ENCODE data around the gene PGK2.

The PGK2 gene

DNA sequence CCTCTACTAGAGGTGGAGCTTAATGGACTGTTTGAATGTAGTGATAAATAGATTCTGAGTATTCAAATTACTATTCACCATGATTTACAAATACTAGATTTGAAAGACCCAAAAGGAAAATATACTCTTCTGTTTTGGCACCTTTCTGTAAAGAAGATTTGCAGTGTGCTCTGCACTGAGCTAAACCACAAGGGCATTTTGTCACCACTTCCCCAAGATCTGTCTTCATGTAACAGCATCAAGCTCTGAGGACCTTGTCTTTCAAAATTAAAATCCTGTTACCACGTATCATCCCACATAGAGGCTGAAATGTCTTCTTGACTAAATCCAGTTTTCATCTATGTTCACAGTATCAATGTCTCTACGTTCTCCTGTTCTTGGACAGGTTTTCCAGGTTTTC is 3.3 kb upstream of the PGK2 start:
- Histone ChIP-seq H3K9ac (ENCODE audit: low read depth, low read length) (no peak overlapping the region), H3K9me3 (ENCODE audit: insufficient read depth, low read depth, low read length) (no peaks in the 10 kb centered on the region), H3K4me3 (ENCODE audit: low read length) (no peak overlapping the region), H3K36me3 (ENCODE audit: insufficient read depth, low read length) (no peaks in the 10 kb centered on the region), H3K4me1 (ENCODE audit: insufficient read depth, low read length) (no peaks in the 10 kb centered on the region), H3K27me3 (ENCODE audit: insufficient read depth, low read length) (no peaks in the 10 kb centered on the region), H3K27ac (ENCODE audit: low read depth, low read length) (no peak overlapping the region)
- 97% methylated on average over 2 of the region's 2 CpGs for WGBS

DNA sequence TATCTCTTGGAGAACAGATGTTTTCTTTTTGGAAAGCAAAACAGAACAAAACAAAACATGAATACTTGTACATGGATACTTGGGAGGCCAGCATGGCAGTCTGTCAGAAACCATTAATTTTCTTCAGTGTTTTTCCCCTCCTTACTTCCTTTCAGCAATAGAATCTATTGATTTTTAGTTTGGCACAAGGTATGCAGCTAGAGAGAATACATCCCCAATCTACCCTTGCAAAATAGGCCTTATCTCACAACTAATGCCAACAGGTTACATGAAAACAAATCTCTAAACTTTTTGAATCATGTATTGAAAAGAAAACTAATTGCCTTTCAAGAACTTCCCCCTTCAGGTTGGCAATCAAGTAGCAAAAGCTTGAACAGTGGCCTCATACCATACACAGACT is 2.8 kb downstream of the PGK2 start:
- H3K27ac ChIP-seq (ENCODE audit: low read depth, low read length), result no peak overlapping the region
- no peaks in the 10 kb centered on the region for H3K36me3 ChIP-seq (ENCODE audit: insufficient read depth, low read length)

DNA sequence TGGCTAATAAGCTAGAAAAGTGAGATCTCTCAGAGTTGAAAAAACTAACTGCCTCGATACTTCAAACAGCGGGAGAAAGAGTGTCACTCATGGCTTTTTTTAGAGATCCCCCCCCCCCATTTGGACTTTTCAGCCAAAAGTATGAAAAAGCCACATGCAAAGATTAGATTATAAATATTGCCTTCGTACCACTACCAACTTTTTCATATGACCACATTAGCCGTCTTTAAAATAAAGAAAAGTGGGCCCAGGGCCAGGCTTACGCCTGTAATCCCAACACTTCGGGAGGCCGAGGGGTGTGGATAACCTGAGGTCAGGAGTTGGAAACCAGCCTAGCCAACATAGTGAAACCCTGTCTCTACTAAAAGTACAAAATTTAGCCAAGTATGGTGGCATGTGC is 4.4 kb downstream of the PGK2 start:
- Histone ChIP-seq H3K9ac (ENCODE audit: low read depth, low read length) (no peak overlapping the region), H3K4me3 (ENCODE audit: low read length) (no peak overlapping the region), H3K36me3 (ENCODE audit: insufficient read depth, low read length) (no peaks in the 10 kb centered on the region), H3K27ac (ENCODE audit: low read depth, low read length) (no peak overlapping the region), H3K9me3 (ENCODE audit: insufficient read depth, low read depth, low read length) (no peaks in the 10 kb centered on the region), H3K4me1 (ENCODE audit: insufficient read depth, low read length) (no peaks in the 10 kb centered on the region), H3K27me3 (ENCODE audit: insufficient read depth, low read length) (no peaks in the 10 kb centered on the region)
- 95% methylated on average over 7 of the region's 7 CpGs for WGBS

More for the DNA sequence above, 2.8 kb downstream of the PGK2 start:
- Histone ChIP-seq H3K27me3 (ENCODE audit: insufficient read depth, low read length) (no peaks in the 10 kb centered on the region), H3K9ac (ENCODE audit: low read depth, low read length) (no peak overlapping the region), H3K9me3 (ENCODE audit: insufficient read depth, low read depth, low read length) (no peaks in the 10 kb centered on the region), H3K4me3 (ENCODE audit: low read length) (no peak overlapping the region), H3K4me1 (ENCODE audit: insufficient read depth, low read length) (no peaks in the 10 kb centered on the region)

DNA sequence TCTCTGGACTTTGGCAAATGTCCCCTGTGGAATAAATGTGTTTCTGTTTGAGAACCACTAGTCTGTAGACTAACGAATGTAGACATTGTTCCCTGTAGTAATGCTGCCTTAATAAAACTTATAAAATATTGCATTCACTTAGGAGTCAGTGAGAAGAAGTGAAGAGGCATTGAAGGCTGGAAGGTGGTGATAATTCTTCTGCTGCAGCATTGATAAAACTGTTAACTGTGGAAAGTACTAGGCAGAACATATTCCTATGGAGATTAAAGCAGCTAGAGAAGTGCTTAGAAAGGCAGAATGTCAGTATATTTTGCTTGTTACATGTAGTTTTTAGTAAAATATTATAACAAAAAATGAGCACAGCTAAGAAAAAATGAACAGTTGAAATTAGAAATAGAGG is 4.8 kb downstream of the PGK2 start:
- Histone ChIP-seq H3K27me3 (ENCODE audit: insufficient read depth, low read length) (no peaks in the 10 kb centered on the region), H3K27ac (ENCODE audit: low read depth, low read length) (no peak overlapping the region), H3K9ac (ENCODE audit: low read depth, low read length) (no peak overlapping the region), H3K9me3 (ENCODE audit: insufficient read depth, low read depth, low read length) (no peaks in the 10 kb centered on the region), H3K4me3 (ENCODE audit: low read length) (no peak overlapping the region), H3K4me1 (ENCODE audit: insufficient read depth, low read length) (no peaks in the 10 kb centered on the region), H3K36me3 (ENCODE audit: insufficient read depth, low read length) (no peaks in the 10 kb centered on the region)
- WGBS, result 78% methylated on average over 1 of the region's 1 CpG

DNA sequence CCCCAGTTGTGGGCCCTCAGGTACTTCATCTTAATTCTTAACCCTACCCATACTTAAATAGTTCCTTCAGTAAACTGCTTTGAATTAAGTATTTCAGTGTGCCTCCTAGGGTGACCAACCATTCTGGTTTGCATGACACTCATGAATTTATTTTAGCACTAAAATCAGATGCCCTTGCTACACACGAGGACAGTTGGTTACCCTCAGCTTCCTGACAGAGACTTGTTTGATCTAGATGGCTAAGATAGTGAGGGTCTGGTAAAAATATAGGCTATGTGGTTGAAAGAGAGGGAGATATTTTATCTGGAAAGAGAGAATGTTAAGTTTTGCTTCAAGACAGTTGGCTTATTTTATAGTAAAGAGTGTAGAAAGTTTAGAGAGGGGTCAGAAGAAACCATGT is 10.6 kb downstream of the PGK2 start:
- Histone ChIP-seq H3K9ac (ENCODE audit: low read depth, low read length) (no peak overlapping the region), H3K36me3 (ENCODE audit: insufficient read depth, low read length) (no peaks in the 10 kb centered on the region), H3K27me3 (ENCODE audit: insufficient read depth, low read length) (no peaks in the 10 kb centered on the region), H3K9me3 (ENCODE audit: insufficient read depth, low read depth, low read length) (peaks cover 7% of the 10 kb centered on the region), H3K4me3 (ENCODE audit: low read length) (no peak overlapping the region), H3K27ac (ENCODE audit: low read depth, low read length) (no peak overlapping the region), H3K4me1 (ENCODE audit: insufficient read depth, low read length) (no peaks in the 10 kb centered on the region)
- WGBS, result 95% methylated on average over 1 of the region's 1 CpG

DNA sequence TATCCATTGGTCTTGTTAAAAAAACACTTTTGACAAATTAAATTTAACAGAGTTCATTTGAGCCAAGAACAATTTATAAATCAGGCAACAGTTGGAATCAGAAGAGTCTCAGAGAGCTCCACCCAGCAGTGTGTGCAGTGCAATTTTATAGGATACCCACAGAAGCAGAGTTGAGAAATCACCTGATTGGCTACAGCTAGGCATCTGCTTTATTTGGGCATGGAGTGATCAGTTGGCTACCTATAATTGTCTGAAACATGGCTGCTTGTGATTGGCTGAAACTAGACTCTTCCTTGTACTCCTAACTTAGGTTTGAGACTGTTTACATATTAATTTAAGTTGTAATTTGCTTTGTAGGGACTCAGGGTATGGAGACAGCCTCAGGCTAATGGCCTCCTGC is 12.0 kb downstream of the PGK2 start:
- Histone ChIP-seq H3K36me3 (ENCODE audit: insufficient read depth, low read length) (no peaks in the 10 kb centered on the region), H3K27ac (ENCODE audit: low read depth, low read length) (no peak overlapping the region), H3K9ac (ENCODE audit: low read depth, low read length) (no peak overlapping the region), H3K27me3 (ENCODE audit: insufficient read depth, low read length) (no peaks in the 10 kb centered on the region), H3K9me3 (ENCODE audit: insufficient read depth, low read depth, low read length) (peaks cover 7% of the 10 kb centered on the region), H3K4me3 (ENCODE audit: low read length) (no peak overlapping the region), H3K4me1 (ENCODE audit: insufficient read depth, low read length) (no peaks in the 10 kb centered on the region)

DNA sequence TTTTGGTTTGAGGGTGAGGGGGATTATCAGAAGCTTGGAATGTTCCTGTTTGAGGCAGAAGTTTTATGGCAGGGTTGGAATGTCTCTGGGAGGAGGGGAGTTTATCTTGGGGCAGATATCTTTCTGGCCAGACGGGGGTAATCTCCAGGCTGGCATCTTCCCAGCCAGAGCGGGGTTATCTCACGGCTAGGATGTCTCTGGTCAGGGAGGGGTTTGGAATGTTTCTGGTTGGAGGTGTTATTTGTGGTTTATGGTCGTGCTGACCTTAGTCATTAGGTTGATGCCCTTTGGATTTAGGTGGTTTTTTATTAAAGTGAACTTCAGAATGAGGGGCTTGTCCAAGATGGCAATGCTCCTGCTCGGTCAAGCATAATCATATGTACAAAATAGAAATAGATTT is 14.8 kb downstream of the PGK2 start:
- H3K9ac ChIP-seq (ENCODE audit: low read depth, low read length), result no peak overlapping the region
- H3K27me3 ChIP-seq (ENCODE audit: insufficient read depth, low read length), result no peaks in the 10 kb centered on the region
- no peak overlapping the region for H3K27ac ChIP-seq (ENCODE audit: low read depth, low read length)
- H3K36me3 ChIP-seq (ENCODE audit: insufficient read depth, low read length), result no peaks in the 10 kb centered on the region
- H3K4me1 ChIP-seq (ENCODE audit: insufficient read depth, low read length), result no peaks in the 10 kb centered on the region
- H3K9me3 ChIP-seq (ENCODE audit: insufficient read depth, low read depth, low read length), result peaks cover 7% of the 10 kb centered on the region
- H3K4me3 ChIP-seq (ENCODE audit: low read length), result no peak overlapping the region
- WGBS, result 74% methylated on average over 4 of the region's 5 CpGs

DNA sequence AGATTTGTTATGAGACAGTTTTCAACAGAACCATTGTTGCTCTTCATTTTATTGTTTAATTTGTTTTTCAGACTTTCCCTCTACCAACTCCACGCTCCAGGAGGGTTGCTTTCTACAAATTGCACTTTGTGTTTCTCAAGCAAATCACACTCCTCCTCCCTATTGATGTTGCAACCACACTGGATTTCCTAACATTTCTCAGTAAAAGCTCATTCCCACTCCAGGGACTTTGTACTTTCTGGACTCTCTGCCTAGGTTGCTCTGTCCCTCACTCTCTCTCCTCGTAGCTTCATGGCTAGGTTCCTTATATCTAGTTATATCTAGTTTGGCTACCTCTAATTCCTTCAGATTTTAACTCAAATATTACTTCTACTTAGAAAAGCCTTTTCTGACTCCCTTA is 20.3 kb downstream of the PGK2 start:
- Histone ChIP-seq H3K27me3 (ENCODE audit: insufficient read depth, low read length) (no peaks in the 10 kb centered on the region), H3K27ac (ENCODE audit: low read depth, low read length) (no peak overlapping the region), H3K9ac (ENCODE audit: low read depth, low read length) (no peak overlapping the region), H3K4me1 (ENCODE audit: insufficient read depth, low read length) (no peaks in the 10 kb centered on the region), H3K9me3 (ENCODE audit: insufficient read depth, low read depth, low read length) (peaks cover 3% of the 10 kb centered on the region; the same call in 1 of the 2 replicates), H3K4me3 (ENCODE audit: low read length) (no peak overlapping the region), H3K36me3 (ENCODE audit: insufficient read depth, low read length) (no peaks in the 10 kb centered on the region)
- 81% methylated on average over 2 of the region's 2 CpGs for WGBS

DNA sequence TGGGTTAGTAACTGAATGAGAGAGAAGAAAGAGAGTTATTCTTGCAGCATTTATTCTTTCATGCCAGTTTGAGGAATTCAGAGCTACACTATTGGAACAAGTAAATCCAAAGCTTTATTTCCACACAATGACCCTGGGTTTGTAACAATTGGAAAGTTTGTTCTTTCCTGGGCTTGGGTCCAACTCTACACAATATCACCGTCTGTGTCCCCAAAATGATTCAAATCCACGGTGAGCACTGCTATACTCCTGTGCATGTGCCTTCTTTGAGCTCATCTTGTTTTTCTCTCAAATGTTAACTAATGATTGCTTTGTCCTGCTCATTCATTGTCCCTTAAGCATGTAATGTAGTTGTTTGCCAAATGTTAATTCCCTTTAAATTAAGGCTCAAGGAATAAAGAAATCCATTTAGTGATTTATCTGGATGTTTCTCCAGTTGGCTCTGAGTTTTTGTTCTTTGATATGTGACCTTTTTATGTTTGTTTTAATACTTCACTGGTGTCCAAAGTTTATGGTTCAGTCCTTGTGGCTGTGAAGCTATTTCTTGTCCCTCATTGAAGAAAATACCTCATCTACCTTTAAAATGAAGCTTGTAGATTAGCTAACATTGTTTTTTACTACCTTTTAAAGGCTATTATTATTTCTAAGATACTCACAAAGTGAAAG is 22.4 kb downstream of the PGK2 start:
- H3K4me3 ChIP-seq (ENCODE audit: low read length), result no peak overlapping the region
- H3K27me3 ChIP-seq (ENCODE audit: insufficient read depth, low read length), result no peaks in the 10 kb centered on the region
- WGBS, result 88% methylated on average over 2 of the region's 2 CpGs
- no peaks in the 10 kb centered on the region for H3K36me3 ChIP-seq (ENCODE audit: insufficient read depth, low read length)
- H3K4me1 ChIP-seq (ENCODE audit: insufficient read depth, low read length), result no peaks in the 10 kb centered on the region
- H3K9ac ChIP-seq (ENCODE audit: low read depth, low read length), result no peak overlapping the region
- no peak overlapping the region for H3K27ac ChIP-seq (ENCODE audit: low read depth, low read length)
- no peaks in the 10 kb centered on the region for H3K9me3 ChIP-seq (ENCODE audit: insufficient read depth, low read depth, low read length)

DNA sequence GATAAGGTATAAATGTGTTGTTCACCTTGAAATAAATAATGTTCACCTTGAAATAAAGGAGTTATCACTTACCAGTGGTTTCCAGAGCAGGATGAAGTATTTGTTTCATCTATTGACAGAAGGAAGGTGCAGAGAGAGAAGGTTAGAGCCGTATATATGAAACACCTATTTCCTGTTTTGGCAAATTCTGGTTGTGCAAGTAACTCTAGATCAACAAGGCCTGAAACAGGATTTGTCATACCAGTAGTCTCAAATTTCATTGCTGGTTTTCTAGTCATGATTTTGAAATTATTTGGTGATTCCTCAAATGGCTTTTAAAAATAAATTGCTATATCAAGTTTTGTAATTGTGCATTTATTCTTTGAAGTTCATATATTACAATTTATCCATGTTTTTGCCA is 42.8 kb downstream of the PGK2 start, which contains the start of gene CRISP3:
Gene CRISP3, minus strand, starts transcription at position 130 of the 400 bp plus-strand sequence. Its CDS starts 21 bp downstream, at position 109.
- Histone ChIP-seq H3K9ac (ENCODE audit: low read depth, low read length) (no peak within 1 kb of the TSS), H3K27ac (ENCODE audit: low read depth, low read length) (no peak within 1 kb of the TSS), H3K9me3 (ENCODE audit: insufficient read depth, low read depth, low read length) (no peaks in the 10 kb centered on the region), H3K4me3 (ENCODE audit: low read length) (no peak within 1 kb of the TSS), H3K4me1 (ENCODE audit: insufficient read depth, low read length) (no peaks in the 10 kb centered on the region), H3K36me3 (ENCODE audit: insufficient read depth, low read length) (no peaks in the 10 kb centered on the region), H3K27me3 (ENCODE audit: insufficient read depth, low read length) (no peaks in the 10 kb centered on the region)
- 100% methylated on average over 1 of the region's 1 CpG for WGBS

DNA sequence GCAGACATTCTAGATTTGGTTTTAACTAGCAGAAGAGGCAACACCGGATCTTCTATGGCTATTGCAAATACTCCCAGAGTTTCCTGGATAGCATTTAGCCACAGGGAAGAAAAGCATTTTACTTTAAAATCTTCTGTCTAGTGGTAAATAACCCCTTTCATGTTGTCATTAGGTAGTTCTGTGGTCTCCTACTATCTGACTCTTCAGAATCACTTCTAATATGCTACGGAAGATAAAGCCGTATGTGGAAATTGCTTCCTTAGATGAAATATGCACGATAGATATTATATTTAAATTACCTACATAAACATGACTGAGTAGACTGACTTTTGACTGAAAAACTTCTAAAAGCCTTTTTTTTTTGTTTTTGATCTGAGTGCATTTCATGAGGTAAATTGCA is 43.7 kb downstream of the PGK2 start:
- H3K36me3 ChIP-seq (ENCODE audit: insufficient read depth, low read length), result no peaks in the 10 kb centered on the region
- H3K27me3 ChIP-seq (ENCODE audit: insufficient read depth, low read length), result no peaks in the 10 kb centered on the region
- H3K27ac ChIP-seq (ENCODE audit: low read depth, low read length), result no peak overlapping the region
- H3K4me3 ChIP-seq (ENCODE audit: low read length), result no peak overlapping the region
- WGBS, result 100% methylated on average over 1 of the region's 4 CpGs
- no peaks in the 10 kb centered on the region for H3K4me1 ChIP-seq (ENCODE audit: insufficient read depth, low read length)
- H3K9me3 ChIP-seq (ENCODE audit: insufficient read depth, low read depth, low read length), result no peaks in the 10 kb centered on the region
- no peak overlapping the region for H3K9ac ChIP-seq (ENCODE audit: low read depth, low read length)

DNA sequence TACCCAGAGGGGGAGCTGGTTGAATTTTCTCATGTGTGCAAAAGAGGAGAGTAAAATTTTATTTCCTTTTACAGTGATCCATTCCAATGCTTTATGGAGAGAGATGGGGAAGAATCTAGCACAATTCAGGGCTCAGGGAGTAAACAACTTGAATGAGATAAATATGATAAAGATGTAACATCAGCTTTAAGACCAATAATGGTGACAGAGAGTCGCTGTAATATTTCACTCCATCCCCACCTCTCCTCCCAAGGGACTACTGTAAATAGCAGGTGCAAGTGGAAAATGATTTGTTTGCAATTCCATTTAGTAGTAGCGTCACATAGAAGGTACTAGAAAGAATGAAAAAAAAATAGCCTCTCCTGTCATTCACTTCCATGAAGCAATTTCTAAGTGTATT is 47.7 kb downstream of the PGK2 start:
- H3K27ac ChIP-seq (ENCODE audit: low read depth, low read length), result no peak overlapping the region
- H3K4me3 ChIP-seq (ENCODE audit: low read length), result no peak overlapping the region
- H3K4me1 ChIP-seq (ENCODE audit: insufficient read depth, low read length), result no peaks in the 10 kb centered on the region
- H3K27me3 ChIP-seq (ENCODE audit: insufficient read depth, low read length), result no peaks in the 10 kb centered on the region
- no peaks in the 10 kb centered on the region for H3K9me3 ChIP-seq (ENCODE audit: insufficient read depth, low read depth, low read length)
- no CpG with 5 or more reads among the region's 2 CpGs for WGBS
- no peak overlapping the region for H3K9ac ChIP-seq (ENCODE audit: low read depth, low read length)
- no peaks in the 10 kb centered on the region for H3K36me3 ChIP-seq (ENCODE audit: insufficient read depth, low read length)
